T-helper 17 cell (primary cell): Measurements from ENCODE around the gene ZBTB7C. TPM values are rescaled to one million over a fixed set of nuclear protein-coding genes. Genes with fewer than 3 reads are reported as not detected.

Experiments
- ATAC-seq: fragments of 150-1000 bp; cut with Tn5 transposase; 2 replicates; pipeline ENCODE4 v1.10.0; 2021; ENCODE audit warnings: mild to moderate bottlenecking, moderate library complexity
- DNase-seq, 3 donors: peaks; one replicate each; pipeline versions ENCODE4 v3.0.0 to v3.0.0-alpha.2; 2020 to 2021
- H3K9me3 ChIP-seq: one replicate; pipeline ENCODE4 v1.7.0; 2013; ENCODE audit warnings: low read length, mild to moderate bottlenecking; ENCODE audit not compliant: control insufficient read depth, poor library complexity, severe bottlenecking
- H3K27ac Mint-ChIP-seq: one replicate; pipeline ENCODE4 v1.8.0; 2022; ENCODE audit warnings: mild to moderate bottlenecking, moderate library complexity, mixed read lengths
- H3K27me3 Mint-ChIP-seq: one replicate; pipeline ENCODE4 v1.8.0; 2022; ENCODE audit warnings: mixed read lengths
- H3K36me3 Mint-ChIP-seq: one replicate; pipeline ENCODE4 v1.8.0; 2022; ENCODE audit warnings: low read depth, mixed read lengths
- H3K4me1 Mint-ChIP-seq: one replicate; pipeline ENCODE4 v1.8.0; 2022; ENCODE audit warnings: mild to moderate bottlenecking, mixed read lengths
- H3K4me3 Mint-ChIP-seq: one replicate; pipeline ENCODE4 v1.8.0; 2022; ENCODE audit warnings: mild to moderate bottlenecking, moderate library complexity, mixed read lengths
- total RNA-seq, 4 donors: library from RNA in 2 of 4; stranded (reverse) in 2 of 4; gene quantifications; one replicate each; pipeline ENCODE4 v1.2.3 and lab custom pipeline; 2022 to 2026

ZBTB7C gene
- total RNA-seq, 2 donors from 2014 or later: 0.07 TPM; not detected in 1

- Mint-ChIP-seq H3K36me3 (no peaks in the 10 kb centered on the region), H3K27ac (no peak overlapping the region), H3K4me3 (peak overlapping the region; percentile 6), H3K27me3 (peaks cover 19% of the 10 kb centered on the region), H3K4me1 (peaks cover 1% of the 10 kb centered on the region)
- no peak for ATAC-seq
- no peak for DNase-seq
- no peaks in the 10 kb centered on the region for H3K9me3 ChIP-seq
These were observed 316.1 kb downstream of the ZBTB7C start for GRCh38 chr18:48093104-48093503.

GRCh38 chr18:48091869-48092497, 317.2 kb downstream of the ZBTB7C start:
- Mint-ChIP-seq H3K27me3 (peaks cover 21% of the 10 kb centered on the region), H3K27ac (no peak overlapping the region), H3K4me3 (no peak overlapping the region), H3K36me3 (no peaks in the 10 kb centered on the region), H3K4me1 (peaks cover 3% of the 10 kb centered on the region)
- ATAC-seq: no peak
- DNase-seq: no peak
- H3K9me3 ChIP-seq: no peaks in the 10 kb centered on the region

GRCh38 chr18:48090702-48091101, 318.5 kb downstream of the ZBTB7C start:
- ATAC-seq (no peak), DNase-seq (no peak)
- Mint-ChIP-seq H3K4me1 (peaks cover 5% of the 10 kb centered on the region), H3K27me3 (peaks cover 22% of the 10 kb centered on the region), H3K27ac (no peak overlapping the region), H3K4me3 (no peak overlapping the region), H3K36me3 (no peaks in the 10 kb centered on the region)
- H3K9me3 ChIP-seq: no peaks in the 10 kb centered on the region

GRCh38 chr18:48090021-48090420, 319.2 kb downstream of the ZBTB7C start:
- ATAC-seq: no peak
- no peaks in the 10 kb centered on the region for H3K36me3 Mint-ChIP-seq
- H3K27me3 Mint-ChIP-seq: peaks cover 22% of the 10 kb centered on the region
- no peaks in the 10 kb centered on the region for H3K9me3 ChIP-seq
- no peak overlapping the region for H3K4me3 Mint-ChIP-seq
- no peak overlapping the region for H3K27ac Mint-ChIP-seq
- peaks cover 5% of the 10 kb centered on the region for H3K4me1 Mint-ChIP-seq
- DNase-seq: no peak

GRCh38 chr18:48085781-48086487, 323.2 kb downstream of the ZBTB7C start:
- ATAC-seq: no peak
- Mint-ChIP-seq H3K36me3 (no peaks in the 10 kb centered on the region), H3K27me3 (peaks cover 14% of the 10 kb centered on the region), H3K4me3 (no peak overlapping the region), H3K4me1 (peaks cover 5% of the 10 kb centered on the region), H3K27ac (no peak overlapping the region)
- DNase-seq: no peak
- no peaks in the 10 kb centered on the region for H3K9me3 ChIP-seq

- Mint-ChIP-seq H3K36me3 (no peaks in the 10 kb centered on the region), H3K27ac (no peak overlapping the region), H3K27me3 (peaks cover 14% of the 10 kb centered on the region), H3K4me1 (peaks cover 5% of the 10 kb centered on the region), H3K4me3 (no peak overlapping the region)
- ATAC-seq (no peak), DNase-seq (no peak)
- no peaks in the 10 kb centered on the region for H3K9me3 ChIP-seq
These were observed 324.3 kb downstream of the ZBTB7C start for GRCh38 chr18:48084858-48085257.

- Mint-ChIP-seq H3K27me3 (peaks cover 14% of the 10 kb centered on the region), H3K36me3 (no peaks in the 10 kb centered on the region), H3K4me1 (peaks cover 5% of the 10 kb centered on the region), H3K4me3 (no peak overlapping the region), H3K27ac (no peak overlapping the region)
- ATAC-seq: no peak
- no peaks in the 10 kb centered on the region for H3K9me3 ChIP-seq
- no peak for DNase-seq
These were observed 325.0 kb downstream of the ZBTB7C start for GRCh38 chr18:48084041-48084757.

- DNase-seq (no peak), ATAC-seq (no peak)
- Mint-ChIP-seq H3K27me3 (peaks cover 21% of the 10 kb centered on the region), H3K36me3 (no peaks in the 10 kb centered on the region), H3K27ac (no peak overlapping the region), H3K4me1 (no peaks in the 10 kb centered on the region), H3K4me3 (no peak overlapping the region)
- no peaks in the 10 kb centered on the region for H3K9me3 ChIP-seq
These were observed 328.6 kb downstream of the ZBTB7C start for GRCh38 chr18:48080546-48080945.

- H3K9me3 ChIP-seq: no peaks in the 10 kb centered on the region
- Mint-ChIP-seq H3K27me3 (peaks cover 27% of the 10 kb centered on the region), H3K4me1 (no peaks in the 10 kb centered on the region), H3K27ac (no peak overlapping the region), H3K4me3 (no peak overlapping the region), H3K36me3 (no peaks in the 10 kb centered on the region)
- no peak for DNase-seq
- no peak for ATAC-seq
These were observed 329.3 kb downstream of the ZBTB7C start for GRCh38 chr18:48079885-48080284.

GRCh38 chr18:48078448-48078847, 330.7 kb downstream of the ZBTB7C start:
- no peak overlapping the region for H3K4me3 Mint-ChIP-seq
- H3K27me3 Mint-ChIP-seq: peaks cover 33% of the 10 kb centered on the region
- ATAC-seq: no peak
- no peaks in the 10 kb centered on the region for H3K9me3 ChIP-seq
- H3K4me1 Mint-ChIP-seq: no peaks in the 10 kb centered on the region
- no peak overlapping the region for H3K27ac Mint-ChIP-seq
- H3K36me3 Mint-ChIP-seq: no peaks in the 10 kb centered on the region
- no peak for DNase-seq

- Mint-ChIP-seq H3K27me3 (peaks cover 39% of the 10 kb centered on the region), H3K36me3 (no peaks in the 10 kb centered on the region), H3K4me1 (no peaks in the 10 kb centered on the region), H3K4me3 (no peak overlapping the region), H3K27ac (no peak overlapping the region)
- no peak for DNase-seq
- H3K9me3 ChIP-seq: no peaks in the 10 kb centered on the region
- ATAC-seq: no peak
These were observed 331.9 kb downstream of the ZBTB7C start for GRCh38 chr18:48077291-48077690.

GRCh38 chr18:48076461-48076860, 332.7 kb downstream of the ZBTB7C start:
- Mint-ChIP-seq H3K27me3 (peaks cover 47% of the 10 kb centered on the region), H3K4me3 (no peak overlapping the region)
- no peak for DNase-seq

GRCh38 chr18:48075707-48076093, 333.5 kb downstream of the ZBTB7C start:
- no peaks in the 10 kb centered on the region for H3K36me3 Mint-ChIP-seq
- no peaks in the 10 kb centered on the region for H3K4me1 Mint-ChIP-seq
- no peaks in the 10 kb centered on the region for H3K9me3 ChIP-seq
- ATAC-seq (no peak), DNase-seq (no peak)
- no peak overlapping the region for H3K27ac Mint-ChIP-seq
- H3K27me3 Mint-ChIP-seq: peaks cover 55% of the 10 kb centered on the region
- H3K4me3 Mint-ChIP-seq: no peak overlapping the region

More at GRCh38 chr18:48076461-48076860, 332.7 kb downstream of the ZBTB7C start:
- Mint-ChIP-seq H3K4me1 (no peaks in the 10 kb centered on the region), H3K36me3 (no peaks in the 10 kb centered on the region), H3K27ac (no peak overlapping the region)
- no peaks in the 10 kb centered on the region for H3K9me3 ChIP-seq
- ATAC-seq: no peak
